HEK293T (cell line): ENCODE results near the gene MORN1.

Experiments used
- CTCF ChIA-PET: fragments of 350-600 bp; formaldehyde crosslinking; extraction: SDS; loops from one replicate; lab custom pipeline; 2021; ENCODE audit warnings: antibody characterized with exemption, inconsistent platforms; lab: Yijun Ruan, JAX
- POLR2A ChIA-PET: fragments of 350-600 bp; formaldehyde crosslinking; extraction: SDS; loops from one replicate; lab custom pipeline; 2020; ENCODE audit warnings: antibody characterized with exemption, inconsistent platforms; lab: Yijun Ruan, JAX
- DNase-seq: peaks from one replicate; pipeline ENCODE4 v3.0.0; 2012; ENCODE audit warnings: mixed read lengths; ENCODE audit errors: extremely low spot score
- ARNT ChIP-seq: fragments of 450-650 bp; IDR thresholded peaks from 2 replicates; pipeline ENCODE4 v1.6.1; 2017; ENCODE audit warnings: mild to moderate bottlenecking
- BHLHE40 ChIP-seq: fragments of 450-650 bp; IDR thresholded peaks from 2 replicates; pipeline ENCODE4 v1.6.1; 2016; ENCODE audit warnings: mild to moderate bottlenecking, moderate library complexity, borderline replicate concordance
- CTBP1 ChIP-seq: fragments of 450-650 bp; IDR thresholded peaks from 2 replicates; pipeline ENCODE4 v1.6.1; 2016; ENCODE audit warnings: borderline replicate concordance
- ELF4 ChIP-seq: fragments of 450-650 bp; IDR thresholded peaks from 2 replicates; pipeline ENCODE4 v1.6.1; 2017; ENCODE audit warnings: antibody characterized with exemption
- FOXA1 ChIP-seq: fragments of 450-650 bp; IDR thresholded peaks from 2 replicates; pipeline ENCODE4 v1.6.1; 2016; ENCODE audit warnings: mild to moderate bottlenecking
- FOXK2 ChIP-seq: fragments of 450-650 bp; IDR thresholded peaks from 2 replicates; pipeline ENCODE4 v1.6.1; 2016; ENCODE audit warnings: mild to moderate bottlenecking
- FOXM1 ChIP-seq: fragments of 450-650 bp; IDR thresholded peaks from 2 replicates; pipeline ENCODE4 v1.6.1; 2017; ENCODE audit warnings: mild to moderate bottlenecking, borderline replicate concordance
- HDGF ChIP-seq: fragments of 450-650 bp; IDR thresholded peaks from 2 replicates; pipeline ENCODE4 v1.6.1; 2017; ENCODE audit warnings: antibody characterized with exemption, borderline replicate concordance
- L3MBTL2 ChIP-seq: fragments of 450-650 bp; conservative IDR thresholded peaks from 2 replicates; pipeline ENCODE4 v1.6.1; 2016; ENCODE audit warnings: mild to moderate bottlenecking
- LEF1 ChIP-seq: fragments of 450-650 bp; IDR thresholded peaks from 2 replicates; pipeline ENCODE4 v1.6.1; 2017; ENCODE audit warnings: mild to moderate bottlenecking, borderline replicate concordance
- NFRKB ChIP-seq: fragments of 450-650 bp; IDR thresholded peaks from 2 replicates; pipeline ENCODE4 v1.6.1; 2016; ENCODE audit warnings: mild to moderate bottlenecking, moderate library complexity
- SP1 ChIP-seq: fragments of 450-650 bp; IDR thresholded peaks from 2 replicates; pipeline ENCODE4 v1.6.1; 2017
- SUZ12 ChIP-seq: fragments of 450-650 bp; IDR thresholded peaks from 2 replicates; pipeline ENCODE4 v1.6.1; 2016; ENCODE audit warnings: mild to moderate bottlenecking
- TARDBP ChIP-seq: fragments of 450-650 bp; IDR thresholded peaks from 2 replicates; pipeline ENCODE4 v1.6.1; 2016
- ZNF384 ChIP-seq: fragments of 450-650 bp; IDR thresholded peaks from 2 replicates; pipeline ENCODE4 v1.6.1; 2016
- TF ChIP-seq, protein P1 (sequence below): fragments of 450-650 bp; IDR thresholded peaks from 2 replicates; pipeline ENCODE4 v1.6.1; 2016

The MORN1 gene

DNA sequence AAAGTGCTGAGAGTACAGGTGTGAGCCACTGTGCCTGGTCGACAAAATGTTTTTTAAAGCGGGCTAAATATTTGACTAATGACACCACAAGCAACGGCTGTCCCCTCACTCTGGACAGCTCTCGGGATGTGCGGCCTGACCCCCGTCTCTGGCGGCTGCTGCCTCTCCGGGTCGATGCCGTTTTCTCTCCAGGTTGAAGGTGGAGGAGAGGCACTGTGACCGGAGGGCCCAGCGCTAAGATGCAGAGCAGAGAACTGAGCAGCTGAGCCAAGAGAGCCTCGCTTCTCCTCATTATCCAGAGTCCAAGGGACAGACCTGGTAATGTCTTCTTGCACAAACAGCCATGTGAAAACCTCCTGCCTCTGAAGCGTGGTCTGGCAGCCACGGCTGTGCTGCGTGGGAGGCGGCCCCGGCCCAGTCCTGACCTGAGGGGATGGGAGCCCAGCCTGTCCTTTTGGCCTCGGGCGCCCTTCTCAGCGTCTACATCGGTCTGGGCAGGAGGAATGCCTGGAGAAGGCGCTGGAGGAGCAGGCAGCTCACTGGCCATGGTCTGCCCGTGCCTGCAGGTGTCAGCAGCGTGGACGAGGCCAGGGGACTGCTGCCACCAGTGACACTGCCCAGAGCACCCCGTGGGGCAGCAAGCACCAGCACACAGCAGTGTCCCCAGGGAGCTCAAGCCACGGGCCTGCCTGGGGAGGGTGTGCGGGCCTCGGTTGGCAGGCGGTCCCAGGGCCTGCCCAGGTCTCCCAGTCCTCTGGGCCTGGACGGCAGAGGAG is 10.3 kb downstream of the MORN1 start:
- POLR2A ChIA-PET = interaction anchor here (1.0 to 2.0 kb wide), 3 partner anchors 174 to 186 kb away, joined by 3 to 18 read pairs (median 4); partner anchors contain the start of gene FAAP20
- no peak for DNase-seq
- TF ChIP-seq SP1 = no peak
- no peak for TF ChIP-seq BHLHE40
- TF ChIP-seq TARDBP = no peak
- TF ChIP-seq FOXA1 = no peak
- no peak for TF ChIP-seq ARNT
- TF ChIP-seq SUZ12 = no peak
- TF ChIP-seq FOXM1 = no peak
- TF ChIP-seq HDGF = no peak
- no peak for TF ChIP-seq NFRKB
- TF ChIP-seq, protein P1, sequence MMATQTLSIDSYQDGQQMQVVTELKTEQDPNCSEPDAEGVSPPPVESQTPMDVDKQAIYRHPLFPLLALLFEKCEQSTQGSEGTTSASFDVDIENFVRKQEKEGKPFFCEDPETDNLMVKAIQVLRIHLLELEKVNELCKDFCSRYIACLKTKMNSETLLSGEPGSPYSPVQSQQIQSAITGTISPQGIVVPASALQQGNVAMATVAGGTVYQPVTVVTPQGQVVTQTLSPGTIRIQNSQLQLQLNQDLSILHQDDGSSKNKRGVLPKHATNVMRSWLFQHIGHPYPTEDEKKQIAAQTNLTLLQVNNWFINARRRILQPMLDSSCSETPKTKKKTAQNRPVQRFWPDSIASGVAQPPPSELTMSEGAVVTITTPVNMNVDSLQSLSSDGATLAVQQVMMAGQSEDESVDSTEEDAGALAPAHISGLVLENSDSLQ = no peak
- no peak for TF ChIP-seq L3MBTL2
- TF ChIP-seq ZNF384 = no peak
- no peak for TF ChIP-seq LEF1
- CTCF ChIA-PET = interaction anchor here (0.9 to 2.2 kb wide), 15 partner anchors 10 to 206 kb away, joined by 3 to 65 read pairs (median 4); partner anchors contain the start of genes FAAP20, MORN1, RER1 and SKI

DNA sequence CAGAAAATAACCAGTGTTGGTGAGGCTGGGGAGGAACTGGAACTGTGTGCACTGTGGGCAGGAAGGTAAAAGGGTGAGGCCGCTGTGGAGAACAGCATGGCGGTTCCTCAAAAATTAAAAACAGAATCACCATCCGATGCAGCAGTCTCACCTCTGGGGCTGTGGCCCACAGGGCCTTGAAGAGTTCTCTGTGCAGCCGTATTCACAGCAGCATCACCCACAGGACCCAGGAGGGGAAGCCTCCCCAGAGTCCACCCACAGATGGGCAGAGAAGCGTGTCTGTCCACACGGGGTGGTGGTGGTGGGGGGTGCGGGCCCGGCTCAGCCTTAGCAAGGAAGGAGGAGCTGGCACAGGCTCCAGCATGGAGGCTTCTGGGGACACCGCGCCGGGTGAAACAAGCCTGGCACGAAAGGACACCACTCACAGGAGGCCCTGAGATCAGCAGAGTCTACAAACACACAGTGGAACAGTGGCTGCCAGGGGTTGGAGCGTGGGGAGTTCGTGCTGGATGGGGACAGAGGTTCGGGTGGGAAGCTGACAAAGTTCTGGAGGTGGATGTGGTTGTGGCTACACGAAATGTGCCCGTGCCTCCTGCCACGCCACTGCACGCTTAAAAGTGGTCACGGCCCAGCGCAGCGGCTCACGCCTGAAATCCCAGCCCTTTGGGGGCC is 11.5 kb downstream of the MORN1 start:
- CTCF ChIA-PET = interaction anchor here (1.6 kb wide), 1 partner anchor 185 kb away, joined by 7 read pairs; the partner anchor contains the start of gene FAAP20
- TF ChIP-seq BHLHE40 = no peak
- no peak for TF ChIP-seq TARDBP
- no peak for DNase-seq
- POLR2A ChIA-PET = interaction anchor here (0.6 to 1.1 kb wide), 3 partner anchors 175 to 519 kb away, joined by 3 read pairs; no protein-coding TSS in a partner anchor

DNA sequence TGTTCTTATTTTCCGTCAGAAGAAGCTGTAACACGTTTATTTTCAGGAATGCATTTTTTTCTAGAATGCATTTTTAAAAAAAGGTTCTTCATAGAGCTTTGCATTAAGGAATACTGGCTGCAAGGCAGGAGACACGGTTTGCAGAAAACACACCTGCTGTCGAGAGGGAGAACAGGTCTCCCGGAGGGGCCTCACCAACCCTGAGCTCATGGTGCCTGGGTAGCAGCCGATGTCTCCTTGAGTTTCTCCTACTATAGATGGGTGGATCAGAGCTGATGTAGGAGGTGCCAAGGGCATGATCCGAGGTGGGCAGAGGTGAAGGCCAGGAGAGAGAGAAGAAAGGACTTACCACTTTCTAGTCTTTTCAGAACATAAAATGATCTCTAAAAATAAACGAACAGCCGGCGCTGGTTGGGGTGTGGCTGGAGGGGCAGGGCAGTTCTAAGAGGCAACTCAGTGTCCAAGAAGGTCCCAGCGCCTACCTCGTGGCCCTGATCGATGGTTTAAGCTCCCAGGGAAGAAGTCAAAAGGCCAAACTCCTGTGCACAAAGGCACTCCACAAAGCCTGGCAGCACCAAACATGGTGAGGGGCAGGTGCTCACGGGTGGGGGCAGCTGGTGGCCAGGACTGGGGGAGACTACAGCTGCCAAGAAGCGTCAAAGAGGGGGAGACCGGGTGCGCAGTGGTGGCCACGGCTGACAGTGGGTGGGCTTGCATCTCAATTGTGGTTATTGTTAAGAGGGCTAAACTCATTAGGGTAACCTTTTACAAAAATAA is 12.2 kb downstream of the MORN1 start:
- no peak for DNase-seq
- ChIA-PET CTCF (interaction anchor here (0.6 to 1.6 kb wide), 3 partner anchors 65 to 184 kb away, joined by 3 to 7 read pairs (median 4); partner anchors contain the start of gene FAAP20), POLR2A (interaction anchor here (1.1 kb wide), 1 partner anchor 174 kb away, joined by 3 read pairs; no protein-coding TSS in a partner anchor)
- TF ChIP-seq HDGF (no peak), CTBP1 (no peak)
- TF ChIP-seq, protein P1 = no peak

DNA sequence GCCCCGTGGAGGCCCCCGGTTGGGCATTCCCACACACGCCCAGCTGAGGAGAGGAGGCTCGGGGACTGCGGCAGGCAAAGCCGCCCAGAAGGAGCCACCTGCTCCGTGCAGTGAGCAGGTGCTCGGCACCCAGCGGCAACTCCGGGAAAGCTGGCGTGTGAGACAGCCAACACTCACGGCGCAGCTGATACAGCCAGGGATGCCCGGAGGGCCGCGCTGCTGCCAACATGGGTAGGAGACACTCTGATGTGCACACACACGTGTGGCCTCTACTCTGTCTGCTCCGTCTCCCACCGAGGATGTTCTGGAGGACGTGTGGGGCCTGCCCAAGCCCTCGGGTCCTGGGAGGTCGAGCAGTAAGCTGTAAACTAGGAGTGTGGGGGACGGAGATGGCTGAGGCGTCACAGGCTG is 12.9 kb downstream of the MORN1 start:
- TF ChIP-seq FOXK2 (no peak), SUZ12 (no peak), LEF1 (no peak), TARDBP (no peak), ZNF384 (no peak), BHLHE40 (no peak), HDGF (no peak), FOXA1 (no peak), NFRKB (no peak), CTBP1 (no peak), SP1 (no peak), ARNT (no peak), L3MBTL2 (no peak)
- TF ChIP-seq, protein P1 = no peak
- CTCF ChIA-PET = interaction anchor here (0.6 to 0.8 kb wide), 2 partner anchors 64 to 184 kb away, joined by 3 to 4 read pairs; partner anchors contain the start of gene FAAP20
- POLR2A ChIA-PET = no interaction called here
- DNase-seq = no peak

DNA sequence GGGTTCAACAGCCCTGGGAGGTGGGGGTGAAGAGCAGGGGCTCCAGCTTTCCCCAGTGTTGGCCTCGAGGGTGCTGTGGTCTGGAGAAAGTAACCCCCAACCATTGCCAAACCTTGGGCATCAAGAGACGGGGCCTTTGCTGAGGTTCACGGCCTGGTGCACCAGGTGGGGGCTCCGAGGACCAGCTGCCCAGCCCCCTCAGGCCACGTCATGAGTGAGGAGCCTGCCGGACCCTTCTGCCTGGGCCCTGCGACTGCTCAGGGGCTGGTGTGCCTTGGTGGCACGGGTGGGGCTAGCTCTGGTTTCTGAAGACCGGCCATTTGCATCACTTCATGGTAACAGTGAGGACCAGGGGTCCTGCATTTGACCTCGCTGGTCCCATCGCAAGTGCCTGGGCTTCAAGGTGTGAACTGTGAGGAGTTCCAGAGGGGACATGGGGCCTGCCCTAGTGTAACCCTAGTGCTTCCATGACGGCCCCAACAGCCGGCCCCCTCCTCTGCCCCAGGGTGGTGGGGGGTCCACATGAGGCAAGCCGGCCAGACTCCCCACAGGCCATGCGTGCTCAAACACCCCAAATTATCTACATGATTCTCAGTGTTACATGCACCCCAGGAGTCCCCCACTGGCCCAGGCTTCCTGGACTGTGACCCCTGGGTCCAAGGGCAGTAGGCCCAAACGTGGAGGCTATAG is 13.5 kb downstream of the MORN1 start:
- ChIA-PET POLR2A (no interaction called here), CTCF (no interaction called here)
- TF ChIP-seq FOXA1 (no peak), LEF1 (no peak), ARNT (no peak), FOXM1 (no peak), CTBP1 (no peak), SUZ12 (no peak), L3MBTL2 (no peak), ELF4 (no peak), HDGF (no peak), BHLHE40 (no peak), ZNF384 (no peak), TARDBP (no peak), FOXK2 (no peak), SP1 (no peak), NFRKB (no peak)
- TF ChIP-seq, protein P1 = no peak
- no peak for DNase-seq
